Neural cell (in vitro differentiated cells): ENCODE results near the gene TBC1D9.

Experiments used
- EP300 ChIP-seq: fragments of 450-650 bp; conservative IDR thresholded peaks from 2 replicates; pipeline ENCODE4 v1.6.1; 2014; ENCODE audit warnings: antibody characterized with exemption, mild to moderate bottlenecking, moderate library complexity; ENCODE audit not compliant: poor library complexity, severe bottlenecking
- EZH2 ChIP-seq: fragments of 200-600, 300-800 bp; shearing (Covaris generic), sonication (generic); IDR thresholded peaks from 2 replicates; pipeline ENCODE4 v1.6.1; 2014; ENCODE audit warnings: antibody characterized with exemption, low read length, borderline replicate concordance, mild to moderate bottlenecking; ENCODE audit not compliant: insufficient read depth, poor library complexity, severe bottlenecking
- POLR2AphosphoS5 ChIP-seq: IDR thresholded peaks from 2 replicates; pipeline ENCODE4 v1.6.1; 2012
- TF ChIP-seq, protein P1 (sequence below): fragments of 450-650 bp; IDR thresholded peaks from 2 replicates; pipeline ENCODE4 v1.5.1; 2014; ENCODE audit warnings: antibody characterized with exemption, mild to moderate bottlenecking, moderate library complexity; ENCODE audit not compliant: poor library complexity, severe bottlenecking
- TF ChIP-seq, protein P2 (sequence below): IDR thresholded peaks from 2 replicates; pipeline ENCODE4 v1.6.1; 2012; ENCODE audit warnings: borderline replicate concordance

DNA sequence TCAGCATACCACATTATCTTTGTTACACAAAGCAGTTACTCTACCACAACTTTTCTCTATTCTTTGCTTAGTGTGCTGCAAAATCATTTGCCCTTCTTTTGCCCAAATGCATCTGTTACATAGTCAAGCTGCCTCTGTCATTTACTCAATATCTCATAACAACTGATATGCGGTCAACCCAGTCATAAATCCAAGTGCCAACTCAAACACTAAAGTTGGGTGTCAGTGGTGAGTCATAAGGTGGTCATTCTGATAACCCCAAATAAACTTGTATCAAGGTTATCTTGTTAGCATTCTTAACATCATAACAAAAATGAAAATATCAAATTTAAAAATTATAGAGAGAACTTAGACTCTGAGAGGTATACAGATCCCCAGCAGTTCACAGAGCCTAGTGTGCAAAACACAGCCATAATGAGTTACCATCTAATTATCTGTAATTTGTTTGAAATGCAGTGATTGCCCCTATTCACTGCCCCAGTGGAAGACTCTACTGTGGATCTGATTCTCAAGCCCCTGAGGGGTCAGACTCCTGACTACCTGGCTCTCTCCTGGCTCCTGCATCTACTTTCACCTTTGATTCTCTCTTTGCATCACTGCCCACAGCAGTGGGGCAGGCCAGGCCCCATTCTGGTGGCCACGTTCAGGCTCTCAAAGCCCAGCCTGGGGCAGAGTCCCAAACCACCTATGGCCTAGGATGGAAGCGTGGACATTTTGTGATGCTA lies 29.2 kb downstream of the TBC1D9 start:
- TF ChIP-seq, protein P1, sequence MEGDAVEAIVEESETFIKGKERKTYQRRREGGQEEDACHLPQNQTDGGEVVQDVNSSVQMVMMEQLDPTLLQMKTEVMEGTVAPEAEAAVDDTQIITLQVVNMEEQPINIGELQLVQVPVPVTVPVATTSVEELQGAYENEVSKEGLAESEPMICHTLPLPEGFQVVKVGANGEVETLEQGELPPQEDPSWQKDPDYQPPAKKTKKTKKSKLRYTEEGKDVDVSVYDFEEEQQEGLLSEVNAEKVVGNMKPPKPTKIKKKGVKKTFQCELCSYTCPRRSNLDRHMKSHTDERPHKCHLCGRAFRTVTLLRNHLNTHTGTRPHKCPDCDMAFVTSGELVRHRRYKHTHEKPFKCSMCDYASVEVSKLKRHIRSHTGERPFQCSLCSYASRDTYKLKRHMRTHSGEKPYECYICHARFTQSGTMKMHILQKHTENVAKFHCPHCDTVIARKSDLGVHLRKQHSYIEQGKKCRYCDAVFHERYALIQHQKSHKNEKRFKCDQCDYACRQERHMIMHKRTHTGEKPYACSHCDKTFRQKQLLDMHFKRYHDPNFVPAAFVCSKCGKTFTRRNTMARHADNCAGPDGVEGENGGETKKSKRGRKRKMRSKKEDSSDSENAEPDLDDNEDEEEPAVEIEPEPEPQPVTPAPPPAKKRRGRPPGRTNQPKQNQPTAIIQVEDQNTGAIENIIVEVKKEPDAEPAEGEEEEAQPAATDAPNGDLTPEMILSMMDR = no peak
- no peak for TF ChIP-seq EZH2
- TF ChIP-seq POLR2AphosphoS5 = no peak
- TF ChIP-seq EP300 = no peak
- TF ChIP-seq, protein P2, sequence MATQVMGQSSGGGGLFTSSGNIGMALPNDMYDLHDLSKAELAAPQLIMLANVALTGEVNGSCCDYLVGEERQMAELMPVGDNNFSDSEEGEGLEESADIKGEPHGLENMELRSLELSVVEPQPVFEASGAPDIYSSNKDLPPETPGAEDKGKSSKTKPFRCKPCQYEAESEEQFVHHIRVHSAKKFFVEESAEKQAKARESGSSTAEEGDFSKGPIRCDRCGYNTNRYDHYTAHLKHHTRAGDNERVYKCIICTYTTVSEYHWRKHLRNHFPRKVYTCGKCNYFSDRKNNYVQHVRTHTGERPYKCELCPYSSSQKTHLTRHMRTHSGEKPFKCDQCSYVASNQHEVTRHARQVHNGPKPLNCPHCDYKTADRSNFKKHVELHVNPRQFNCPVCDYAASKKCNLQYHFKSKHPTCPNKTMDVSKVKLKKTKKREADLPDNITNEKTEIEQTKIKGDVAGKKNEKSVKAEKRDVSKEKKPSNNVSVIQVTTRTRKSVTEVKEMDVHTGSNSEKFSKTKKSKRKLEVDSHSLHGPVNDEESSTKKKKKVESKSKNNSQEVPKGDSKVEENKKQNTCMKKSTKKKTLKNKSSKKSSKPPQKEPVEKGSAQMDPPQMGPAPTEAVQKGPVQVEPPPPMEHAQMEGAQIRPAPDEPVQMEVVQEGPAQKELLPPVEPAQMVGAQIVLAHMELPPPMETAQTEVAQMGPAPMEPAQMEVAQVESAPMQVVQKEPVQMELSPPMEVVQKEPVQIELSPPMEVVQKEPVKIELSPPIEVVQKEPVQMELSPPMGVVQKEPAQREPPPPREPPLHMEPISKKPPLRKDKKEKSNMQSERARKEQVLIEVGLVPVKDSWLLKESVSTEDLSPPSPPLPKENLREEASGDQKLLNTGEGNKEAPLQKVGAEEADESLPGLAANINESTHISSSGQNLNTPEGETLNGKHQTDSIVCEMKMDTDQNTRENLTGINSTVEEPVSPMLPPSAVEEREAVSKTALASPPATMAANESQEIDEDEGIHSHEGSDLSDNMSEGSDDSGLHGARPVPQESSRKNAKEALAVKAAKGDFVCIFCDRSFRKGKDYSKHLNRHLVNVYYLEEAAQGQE = no peak
